ENCODE data around the gene FNDC3B. TPM values are rescaled to one million over a fixed set of nuclear protein-coding genes. Genes with fewer than 3 reads are reported as not detected.

Gene FNDC3B
- total RNA-seq, 1 donor: 139 TPM

GRCh38 chr3:172136330-172136729 is 97.0 kb downstream of the FNDC3B start:
- H3K4me3 ChIP-seq (ENCODE audit: low read depth, low read length): no peak overlapping the region
- no peak for DNase-seq (ENCODE audit: low read depth)
- TF ChIP-seq, protein P1, sequence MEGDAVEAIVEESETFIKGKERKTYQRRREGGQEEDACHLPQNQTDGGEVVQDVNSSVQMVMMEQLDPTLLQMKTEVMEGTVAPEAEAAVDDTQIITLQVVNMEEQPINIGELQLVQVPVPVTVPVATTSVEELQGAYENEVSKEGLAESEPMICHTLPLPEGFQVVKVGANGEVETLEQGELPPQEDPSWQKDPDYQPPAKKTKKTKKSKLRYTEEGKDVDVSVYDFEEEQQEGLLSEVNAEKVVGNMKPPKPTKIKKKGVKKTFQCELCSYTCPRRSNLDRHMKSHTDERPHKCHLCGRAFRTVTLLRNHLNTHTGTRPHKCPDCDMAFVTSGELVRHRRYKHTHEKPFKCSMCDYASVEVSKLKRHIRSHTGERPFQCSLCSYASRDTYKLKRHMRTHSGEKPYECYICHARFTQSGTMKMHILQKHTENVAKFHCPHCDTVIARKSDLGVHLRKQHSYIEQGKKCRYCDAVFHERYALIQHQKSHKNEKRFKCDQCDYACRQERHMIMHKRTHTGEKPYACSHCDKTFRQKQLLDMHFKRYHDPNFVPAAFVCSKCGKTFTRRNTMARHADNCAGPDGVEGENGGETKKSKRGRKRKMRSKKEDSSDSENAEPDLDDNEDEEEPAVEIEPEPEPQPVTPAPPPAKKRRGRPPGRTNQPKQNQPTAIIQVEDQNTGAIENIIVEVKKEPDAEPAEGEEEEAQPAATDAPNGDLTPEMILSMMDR (IDR thresholded peaks at IDR 0.05; ENCODE audit: insufficient read depth, low read length): no peak

DNA sequence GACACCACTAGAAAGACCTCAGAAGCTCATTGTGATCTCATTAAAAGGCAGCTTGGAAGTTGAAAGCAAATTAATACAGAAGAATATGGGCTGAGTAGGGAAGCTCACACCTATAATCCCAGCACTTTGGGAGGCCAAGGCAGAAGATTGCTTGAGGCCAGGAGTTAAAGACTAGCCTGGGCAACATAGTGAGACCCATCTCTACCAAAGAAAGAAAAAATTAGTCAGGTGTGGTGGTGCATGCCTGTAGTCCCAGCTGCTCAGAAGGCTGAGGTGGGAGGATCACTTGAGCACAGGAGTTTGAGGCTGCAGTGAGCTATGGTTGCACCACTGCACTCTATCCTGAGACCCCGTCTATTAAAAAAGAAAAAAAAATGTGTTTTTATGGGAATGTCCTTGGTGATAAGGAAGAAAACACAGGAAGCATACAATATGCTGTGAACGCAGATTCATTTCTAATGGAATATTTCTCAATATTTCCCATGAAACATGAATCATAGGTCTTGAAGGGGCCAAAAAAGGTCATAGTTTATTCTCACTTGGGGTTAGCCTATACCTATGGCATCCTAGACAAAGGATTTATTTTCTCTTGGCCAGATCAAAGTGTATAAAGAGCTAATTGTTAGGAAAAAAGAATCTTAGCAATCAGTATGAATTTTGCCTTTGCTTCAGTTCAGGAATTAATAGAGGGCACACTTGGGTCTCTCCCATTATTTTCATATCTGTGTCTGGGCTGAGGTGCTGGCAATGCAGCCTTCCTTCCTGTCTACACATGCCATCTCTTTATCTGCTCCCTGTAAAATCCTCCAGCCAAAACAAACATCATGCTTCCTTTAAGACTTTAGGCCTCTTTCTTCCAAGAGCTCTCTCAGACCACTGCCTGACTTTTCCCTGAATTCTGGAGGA is 98.2 kb downstream of the FNDC3B start:
- TF ChIP-seq, protein P1 (IDR thresholded peaks at IDR 0.05; ENCODE audit: insufficient read depth, low read length): no peak
- DNase-seq (ENCODE audit: low read depth): peak; percentile 73
- no peak overlapping the region for H3K4me3 ChIP-seq (ENCODE audit: low read depth, low read length)

DNA sequence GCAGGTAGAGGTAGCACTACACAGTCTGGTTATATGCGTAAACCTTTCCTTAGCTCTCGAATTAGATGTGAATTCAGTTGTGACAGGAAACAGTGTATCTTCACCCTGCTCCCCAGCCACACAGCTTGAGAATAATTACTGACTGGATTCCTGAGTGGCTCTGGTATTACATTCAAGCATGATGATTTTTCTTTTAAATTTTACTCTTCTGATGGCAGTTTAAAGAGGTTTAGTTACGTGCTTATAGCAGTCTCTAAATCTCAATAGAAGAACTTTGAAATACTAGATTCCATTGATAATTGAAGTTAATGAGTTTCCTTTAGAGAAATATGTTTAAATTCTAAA is 98.8 kb downstream of the FNDC3B start:
- no peak for DNase-seq (ENCODE audit: low read depth)
- TF ChIP-seq, protein P1 (IDR thresholded peaks at IDR 0.05; ENCODE audit: insufficient read depth, low read length): no peak
- no peak overlapping the region for H3K4me3 ChIP-seq (ENCODE audit: low read depth, low read length)

GRCh38 chr3:172138792-172139507 is 99.6 kb downstream of the FNDC3B start:
- TF ChIP-seq, protein P1 (IDR thresholded peaks at IDR 0.05; ENCODE audit: insufficient read depth, low read length): no peak

GRCh38 chr3:172139528-172140276 is 100.3 kb downstream of the FNDC3B start:
- DNase-seq (ENCODE audit: low read depth): no peak
- H3K4me3 ChIP-seq (ENCODE audit: low read depth, low read length): no peak overlapping the region
- TF ChIP-seq, protein P1 (IDR thresholded peaks at IDR 0.05; ENCODE audit: insufficient read depth, low read length): no peak

More at GRCh38 chr3:172138792-172139507, 99.6 kb downstream of the FNDC3B start:
- no peak overlapping the region for H3K4me3 ChIP-seq (ENCODE audit: low read depth, low read length)
- DNase-seq (ENCODE audit: low read depth): no peak

DNA sequence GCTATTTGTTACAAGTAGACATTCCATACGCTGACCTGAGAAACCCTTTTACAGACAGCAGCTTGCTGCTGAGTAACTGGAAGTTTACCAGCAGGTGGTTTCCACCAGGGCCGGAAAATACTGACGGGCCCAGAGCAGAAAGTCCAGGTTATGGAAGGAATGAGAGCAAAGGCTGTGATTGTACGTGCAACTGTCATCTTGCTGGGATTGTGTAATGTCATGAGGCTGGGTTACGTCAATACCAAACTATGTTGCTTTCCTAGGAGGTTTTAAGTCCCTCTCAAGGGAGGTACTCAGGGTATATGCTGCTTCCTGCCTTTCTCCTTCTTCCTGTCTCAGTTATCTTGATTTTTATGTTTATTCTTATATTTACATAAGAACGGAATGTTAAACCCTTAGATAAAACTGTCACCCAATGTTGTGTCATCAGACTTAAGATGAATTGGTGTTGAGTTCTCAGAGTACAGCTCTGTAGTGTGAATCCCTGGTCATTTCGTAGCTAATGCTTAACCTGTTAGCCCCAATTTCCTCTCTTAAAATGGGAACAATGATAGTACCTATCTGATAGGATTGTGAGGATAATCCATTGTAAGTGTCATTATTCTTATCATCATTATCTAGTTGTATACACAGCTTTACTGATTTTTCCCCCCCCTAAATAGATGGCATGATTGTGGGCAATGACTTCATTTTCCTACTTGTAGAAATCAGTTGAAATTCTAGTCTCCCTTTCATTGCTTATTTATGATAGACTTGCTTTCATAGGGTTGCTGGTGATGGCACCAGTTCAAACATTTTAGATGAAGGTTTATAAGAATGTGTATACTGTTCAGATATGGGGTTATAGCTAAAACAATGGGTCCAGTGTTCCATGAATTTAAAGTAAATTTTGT is 101.4 kb downstream of the FNDC3B start:
- no peak overlapping the region for H3K4me3 ChIP-seq (ENCODE audit: low read depth, low read length)
- peak; percentile 98 for DNase-seq (ENCODE audit: low read depth)
- TF ChIP-seq, protein P1 (IDR thresholded peaks at IDR 0.05; ENCODE audit: insufficient read depth, low read length): no peak

Measured in fibroblast of the aortic adventitia (primary cell).